ENCODE results near the gene MMP20. TPM values are rescaled to one million over a fixed set of nuclear protein-coding genes. Genes with fewer than 3 reads are reported as not detected.

The MMP20 gene, protein sequence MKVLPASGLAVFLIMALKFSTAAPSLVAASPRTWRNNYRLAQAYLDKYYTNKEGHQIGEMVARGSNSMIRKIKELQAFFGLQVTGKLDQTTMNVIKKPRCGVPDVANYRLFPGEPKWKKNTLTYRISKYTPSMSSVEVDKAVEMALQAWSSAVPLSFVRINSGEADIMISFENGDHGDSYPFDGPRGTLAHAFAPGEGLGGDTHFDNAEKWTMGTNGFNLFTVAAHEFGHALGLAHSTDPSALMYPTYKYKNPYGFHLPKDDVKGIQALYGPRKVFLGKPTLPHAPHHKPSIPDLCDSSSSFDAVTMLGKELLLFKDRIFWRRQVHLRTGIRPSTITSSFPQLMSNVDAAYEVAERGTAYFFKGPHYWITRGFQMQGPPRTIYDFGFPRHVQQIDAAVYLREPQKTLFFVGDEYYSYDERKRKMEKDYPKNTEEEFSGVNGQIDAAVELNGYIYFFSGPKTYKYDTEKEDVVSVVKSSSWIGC
- total RNA-seq: not detected in 2 replicates

GRCh38 chr11:102625177-102625576 lies at the start of gene MMP20:
TSS of gene MMP20 (minus strand) at chr11:102625332. CDS start at chr11:102625319, 13 bp downstream.

DNA sequence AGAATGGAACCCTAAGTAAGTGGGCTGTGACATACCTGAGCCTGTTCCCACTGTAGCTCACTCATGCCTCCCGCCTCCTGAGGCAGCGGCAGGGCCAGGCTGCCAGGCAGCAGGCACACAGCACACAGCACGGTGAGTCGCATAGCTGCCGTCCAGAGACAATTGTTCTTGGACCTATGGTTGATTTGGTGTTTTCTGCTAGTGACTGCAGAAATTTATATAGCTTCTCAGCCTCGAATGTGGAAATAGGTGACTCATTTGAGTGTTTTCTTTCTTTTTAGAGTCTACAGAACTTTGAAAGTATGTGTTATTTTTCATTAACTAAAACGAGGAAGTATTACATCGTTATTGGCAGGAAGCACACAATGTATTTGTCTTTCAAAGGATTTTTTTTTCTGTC lies 94.6 kb downstream of the MMP20 start, which contains the start of gene MMP7:
TSS of gene MMP7 (minus strand) at position 190 of the 400 bp plus-strand sequence. CDS start at position 143, 47 bp downstream.

Other genes starting within 250 kb of the MMP20 start
- 125 and 153 TPM in 2 replicates for gene TMEM123, start 172.6 kb downstream of the MMP20 start, total RNA-seq
- gene MMP7, start 94.6 kb downstream of the MMP20 start, total RNA-seq: 0.30 and 0.97 TPM in 2 replicates
- gene MMP27, start 80.4 kb upstream of the MMP20 start, total RNA-seq: not detected in 2 replicates
- not detected in 2 replicates for gene MMP8, start 99.6 kb upstream of the MMP20 start, total RNA-seq
- 1.1 and 14.6 TPM in 2 replicates for gene MMP10, start 155.3 kb upstream of the MMP20 start, total RNA-seq
- 11.9 and 2,455 TPM in 2 replicates for gene MMP1, start 172.8 kb upstream of the MMP20 start, total RNA-seq
- 0.46 TPM in 1 of 2 replicates, not detected in the other for gene MMP3, start 218.3 kb upstream of the MMP20 start, total RNA-seq
- gene MMP12, start 249.7 kb upstream of the MMP20 start, total RNA-seq: not detected in 2 replicates